Trophoblast cell (in vitro differentiated cells and primary cell): ENCODE data around the gene CDKAL1.
A peak's percentile ranks its signal among the peaks of the same experiment; 100 is the strongest.

Experiments
- DNase-seq, 2 donors: peaks; one replicate each; pipeline ENCODE4 v3.0.0-alpha.2; 2016
- H2AFZ ChIP-seq: 2 replicates; pipeline ENCODE4 v1.6.1; 2013; ENCODE audit warnings: low read length, moderate library complexity, mild to moderate bottlenecking; ENCODE audit not compliant: insufficient read depth, poor library complexity
- H2AK5ac ChIP-seq: 2 replicates; pipeline ENCODE4 v1.6.1; 2013; ENCODE audit warnings: mild to moderate bottlenecking, low read length
- H2BK120ac ChIP-seq: 2 replicates; pipeline ENCODE4 v1.6.1; 2013; ENCODE audit warnings: low read length, mild to moderate bottlenecking, moderate library complexity; ENCODE audit not compliant: insufficient read depth, poor library complexity
- H2BK12ac ChIP-seq: 2 replicates; pipeline ENCODE4 v1.6.1; 2013; ENCODE audit warnings: mild to moderate bottlenecking, low read length, moderate library complexity
- H2BK5ac ChIP-seq: 2 replicates; pipeline ENCODE4 v1.6.1; 2013; ENCODE audit warnings: low read length, low read depth, moderate library complexity, mild to moderate bottlenecking; ENCODE audit not compliant: poor library complexity
- H3K14ac ChIP-seq: 2 replicates; pipeline ENCODE4 v1.6.1; 2013; ENCODE audit warnings: mild to moderate bottlenecking, low read length
- H3K18ac ChIP-seq: 2 replicates; pipeline ENCODE4 v1.6.1; 2013; ENCODE audit warnings: mild to moderate bottlenecking, low read length
- H3K23ac ChIP-seq: 2 replicates; pipeline ENCODE4 v1.6.1; 2013; ENCODE audit warnings: low read length
- H3K27ac ChIP-seq: 2 replicates; pipeline ENCODE4 v1.5.1; 2013; ENCODE audit warnings: low read depth, mild to moderate bottlenecking, inconsistent platforms, low read length, moderate library complexity
- H3K27me3 ChIP-seq: 2 replicates; pipeline ENCODE4 v1.6.1; 2013; ENCODE audit warnings: inconsistent platforms, mild to moderate bottlenecking, low read length, moderate library complexity; ENCODE audit not compliant: insufficient read depth
- H3K36me3 ChIP-seq, 2 experiments: 1 replicate in 1 of 2; 2 replicates in 1 of 2; pipeline ENCODE4 v1.6.1; 2013; ENCODE audit warnings: low read length in 2 of 2, mild to moderate bottlenecking in 2 of 2, moderate library complexity in 1 of 2; ENCODE audit not compliant: insufficient read depth in 2 of 2, control insufficient read depth in 1 of 2
- H3K4ac ChIP-seq: 2 replicates; pipeline ENCODE4 v1.6.1; 2013; ENCODE audit warnings: low read depth, mild to moderate bottlenecking, low read length, moderate library complexity
- H3K4me1 ChIP-seq, 2 experiments: 1 replicate in 1 of 2; 2 replicates in 1 of 2; pipeline ENCODE4 v1.6.1; 2013; ENCODE audit warnings: low read length in 2 of 2, mild to moderate bottlenecking in 2 of 2, moderate library complexity in 1 of 2; ENCODE audit not compliant: insufficient read depth in 2 of 2, control insufficient read depth in 1 of 2
- H3K4me2 ChIP-seq: 2 replicates; pipeline ENCODE4 v1.6.1; 2013; ENCODE audit warnings: inconsistent platforms, mild to moderate bottlenecking, low read length, moderate library complexity
- H3K4me3 ChIP-seq: 2 replicates; pipeline ENCODE4 v1.5.1; 2013; ENCODE audit warnings: mild to moderate bottlenecking, low read depth, low read length, inconsistent platforms
- H3K79me1 ChIP-seq: one replicate; pipeline ENCODE4 v1.6.1; 2013; ENCODE audit warnings: low read length
- H3K79me2 ChIP-seq: 2 replicates; pipeline ENCODE4 v1.6.1; 2013; ENCODE audit warnings: low read length, mild to moderate bottlenecking; ENCODE audit not compliant: control insufficient read depth, insufficient read depth, poor library complexity
- H3K9ac ChIP-seq: 2 replicates; pipeline ENCODE4 v1.6.1; 2013; ENCODE audit warnings: mild to moderate bottlenecking, low read length
- H3K9me3 ChIP-seq: 2 replicates; pipeline ENCODE4 v1.6.1; 2013; ENCODE audit warnings: low read depth, mild to moderate bottlenecking, control low read depth, inconsistent platforms, low read length; ENCODE audit not compliant: insufficient read depth
- H4K12ac ChIP-seq: 2 replicates; pipeline ENCODE4 v1.6.1; 2013; ENCODE audit warnings: low read depth, mild to moderate bottlenecking, low read length, moderate library complexity
- H4K8ac ChIP-seq: 2 replicates; pipeline ENCODE4 v1.6.1; 2013; ENCODE audit warnings: low read depth, mild to moderate bottlenecking, low read length, moderate library complexity
- H4K91ac ChIP-seq: one replicate; pipeline ENCODE4 v1.6.1; 2013; ENCODE audit warnings: low read depth, mild to moderate bottlenecking, low read length, moderate library complexity
- WGBS: extraction: QIAGEN DNeasy Blood & Tissue Kit; methylation state at CpG from one replicate; pipeline ENCODE4 v1.1.7; 2013; ENCODE audit warnings: missing lambda C conversion rate; ENCODE audit not compliant: insufficient read length, insufficient coverage; ENCODE audit errors: extremely low coverage; 5-methylcytosine and 5-hydroxymethylcytosine counted together

CDKAL1 gene

GRCh38 chr6:21037453-21037852 lies 503.2 kb downstream of the CDKAL1 start:
- DNase-seq: no peak
- WGBS: no CpG with 5 or more reads among the region's 1 CpG
- Histone ChIP-seq H3K36me3 (no peaks in the 10 kb centered on the region), H2AK5ac (no peak overlapping the region), H3K27me3 (no peaks in the 10 kb centered on the region), H4K91ac (no peak overlapping the region), H3K4ac (no peak overlapping the region), H3K4me2 (no peak overlapping the region), H3K79me2 (no peaks in the 10 kb centered on the region), H2AFZ (no peak overlapping the region), H3K9me3 (no peaks in the 10 kb centered on the region), H3K4me1 (no peaks in the 10 kb centered on the region), H3K18ac (no peak overlapping the region), H3K79me1 (no peaks in the 10 kb centered on the region), H3K9ac (no peak overlapping the region), H4K12ac (no peak overlapping the region), H3K23ac (no peak overlapping the region), H2BK120ac (no peak overlapping the region), H4K8ac (no peak overlapping the region), H3K4me3 (no peak overlapping the region), H3K14ac (no peak overlapping the region), H3K27ac (no peak overlapping the region), H2BK12ac (no peak overlapping the region), H2BK5ac (no peak overlapping the region)

- H2BK120ac ChIP-seq: no peak overlapping the region
- no CpG with 5 or more reads among the region's 7 CpGs for WGBS
- H2AFZ ChIP-seq: no peak overlapping the region
- no peak overlapping the region for H3K27ac ChIP-seq
- no peaks in the 10 kb centered on the region for H3K4me1 ChIP-seq
- no peak overlapping the region for H4K12ac ChIP-seq
- H4K91ac ChIP-seq: no peak overlapping the region
- no peak overlapping the region for H4K8ac ChIP-seq
- H3K14ac ChIP-seq: no peak overlapping the region
- no peaks in the 10 kb centered on the region for H3K27me3 ChIP-seq
- no peaks in the 10 kb centered on the region for H3K79me2 ChIP-seq
- H2BK12ac ChIP-seq: no peak overlapping the region
- no peak overlapping the region for H2BK5ac ChIP-seq
- H3K23ac ChIP-seq: no peak overlapping the region
- DNase-seq: no peak
- H3K9ac ChIP-seq: no peak overlapping the region
- H3K36me3 ChIP-seq: no peaks in the 10 kb centered on the region
- no peak overlapping the region for H3K4ac ChIP-seq
- no peak overlapping the region for H3K4me2 ChIP-seq
- H2AK5ac ChIP-seq: no peak overlapping the region
- H3K18ac ChIP-seq: no peak overlapping the region
- H3K79me1 ChIP-seq: no peaks in the 10 kb centered on the region
- no peak overlapping the region for H3K4me3 ChIP-seq
- H3K9me3 ChIP-seq: no peaks in the 10 kb centered on the region
Measured at GRCh38 chr6:21039926-21040325, 505.7 kb downstream of the CDKAL1 start.

- Histone ChIP-seq H4K91ac (no peak overlapping the region), H3K9ac (no peak overlapping the region), H3K36me3 (no peaks in the 10 kb centered on the region), H3K23ac (no peak overlapping the region), H2BK12ac (no peak overlapping the region), H4K8ac (no peak overlapping the region), H3K18ac (no peak overlapping the region), H2BK120ac (no peak overlapping the region), H3K14ac (no peak overlapping the region), H3K27me3 (no peaks in the 10 kb centered on the region), H3K4me1 (no peaks in the 10 kb centered on the region), H4K12ac (no peak overlapping the region), H3K79me1 (no peaks in the 10 kb centered on the region), H3K4me3 (no peak overlapping the region), H3K4me2 (no peak overlapping the region), H3K27ac (no peak overlapping the region), H3K79me2 (no peaks in the 10 kb centered on the region), H2BK5ac (no peak overlapping the region), H3K4ac (no peak overlapping the region), H3K9me3 (no peaks in the 10 kb centered on the region), H2AFZ (no peak overlapping the region), H2AK5ac (no peak overlapping the region)
- WGBS: no CpG with 5 or more reads among the region's 5 CpGs
- peak in 1 of 2 donors; percentile 29 for DNase-seq
Measured at GRCh38 chr6:21045135-21045700, 511.0 kb downstream of the CDKAL1 start.

GRCh38 chr6:21046276-21046675 lies 512.0 kb downstream of the CDKAL1 start:
- H3K9me3 ChIP-seq: no peaks in the 10 kb centered on the region
- no peak overlapping the region for H2BK12ac ChIP-seq
- no CpG with 5 or more reads among the region's 6 CpGs for WGBS
- H3K9ac ChIP-seq: no peak overlapping the region
- H3K4me2 ChIP-seq: no peak overlapping the region
- no peaks in the 10 kb centered on the region for H3K79me1 ChIP-seq
- H3K23ac ChIP-seq: no peak overlapping the region
- no peak overlapping the region for H3K4me3 ChIP-seq
- H4K91ac ChIP-seq: no peak overlapping the region
- H3K18ac ChIP-seq: no peak overlapping the region
- no peak overlapping the region for H2AFZ ChIP-seq
- no peak overlapping the region for H2BK120ac ChIP-seq
- no peaks in the 10 kb centered on the region for H3K4me1 ChIP-seq
- H3K36me3 ChIP-seq: no peaks in the 10 kb centered on the region
- H3K27me3 ChIP-seq: no peaks in the 10 kb centered on the region
- no peak overlapping the region for H2AK5ac ChIP-seq
- H3K4ac ChIP-seq: no peak overlapping the region
- no peak overlapping the region for H4K12ac ChIP-seq
- H4K8ac ChIP-seq: no peak overlapping the region
- DNase-seq: no peak
- no peak overlapping the region for H3K14ac ChIP-seq
- H2BK5ac ChIP-seq: no peak overlapping the region
- H3K27ac ChIP-seq: no peak overlapping the region
- no peaks in the 10 kb centered on the region for H3K79me2 ChIP-seq
